ENCODE results near the gene DCST1. TPM values are rescaled to one million over a fixed set of nuclear protein-coding genes. Genes with fewer than 3 reads are reported as not detected.

Gene DCST1
- polyA plus RNA-seq, 4 donors, result 0.10 to 0.56 TPM; not detected in 2

GRCh38 chr1:155072531-155073289, 39.1 kb downstream of the DCST1 start:
- no peak for DNase-seq
- H3K27ac ChIP-seq (ENCODE audit: low read depth in 1 of 3, low read length in 2 of 3), result no peak overlapping the region
- peaks cover 0 to 47% (median 0%) of the 10 kb centered on the region in 3 donors for H3K4me1 ChIP-seq (ENCODE audit: control insufficient read depth in 3 of 3, insufficient read depth in 2 of 3, low read depth in 1 of 3, low read length in 2 of 3)
- H3K9me3 ChIP-seq (ENCODE audit: control insufficient read depth in 2 of 2, insufficient read depth in 1 of 2, low read depth in 1 of 2, low read length in 1 of 2), result no peaks in the 10 kb centered on the region
- WGBS, 3 donors, result 66 to 71% (median 67%) methylated on average over 7 of the region's 7 CpGs
- peaks cover 0 to 15% (median 0%) of the 10 kb centered on the region in 3 donors for H3K27me3 ChIP-seq (ENCODE audit: control insufficient read depth in 3 of 3, insufficient read depth in 3 of 3, low read length in 3 of 3)
- no peak for FAIRE-seq
- H3K36me3 ChIP-seq (ENCODE audit: control insufficient read depth in 3 of 3, insufficient read depth in 2 of 3, low read depth in 1 of 3, low read length in 3 of 3), result peaks cover 0 to 22% (median 0%) of the 10 kb centered on the region in 3 donors
- H3K4me3 ChIP-seq (ENCODE audit: low read depth in 1 of 3, low read length in 3 of 3), result no peak overlapping the region

DNA sequence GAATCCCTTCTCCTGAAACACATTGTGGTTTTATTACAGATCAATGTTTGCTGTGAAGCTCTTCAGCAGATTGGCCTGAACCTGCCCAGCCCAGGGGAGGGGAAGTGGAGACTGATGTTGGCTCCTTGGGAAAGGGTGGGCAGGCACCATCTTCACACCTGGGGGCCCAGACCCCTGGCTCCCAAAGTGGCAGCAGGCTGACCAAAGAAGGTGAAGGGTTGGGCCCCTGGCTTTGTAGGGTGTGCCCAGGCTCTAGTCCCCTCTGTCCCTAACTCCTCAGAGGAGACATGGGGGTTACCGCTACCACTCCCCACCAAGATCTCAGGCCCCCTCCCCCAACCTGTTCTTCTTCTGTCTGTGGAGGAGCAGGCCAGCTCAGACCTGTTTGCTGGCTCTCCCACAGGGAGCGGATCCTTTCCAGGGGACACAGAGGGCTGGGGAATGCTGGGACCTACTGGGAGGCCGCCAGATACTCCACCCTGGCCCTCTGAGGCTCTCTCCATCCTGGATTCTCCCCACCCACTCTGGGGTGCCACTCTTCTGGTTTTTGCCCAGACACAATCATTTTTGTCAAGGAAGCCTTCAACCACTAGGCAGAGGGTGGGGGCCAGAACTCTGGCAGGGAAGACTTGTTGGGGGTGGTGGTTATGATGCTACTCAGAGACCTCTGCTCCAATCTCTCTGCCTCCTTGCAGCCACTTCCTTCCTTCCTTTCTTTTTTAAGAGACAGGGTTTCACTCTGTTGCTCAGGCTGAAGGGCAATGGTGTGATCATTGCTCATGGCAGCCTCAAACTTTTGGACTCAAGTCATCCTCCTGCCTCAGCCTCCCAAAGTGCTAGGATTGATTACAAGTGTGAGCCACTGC, 40.0 kb downstream of the DCST1 start:
- Histone ChIP-seq H3K27ac (ENCODE audit: low read depth in 1 of 3, low read length in 2 of 3) (no peak overlapping the region), H3K27me3 (ENCODE audit: control insufficient read depth in 3 of 3, insufficient read depth in 3 of 3, low read length in 3 of 3) (peaks cover 0 to 15% (median 0%) of the 10 kb centered on the region in 3 donors), H3K4me1 (ENCODE audit: control insufficient read depth in 3 of 3, insufficient read depth in 2 of 3, low read depth in 1 of 3, low read length in 2 of 3) (peaks cover 0 to 47% (median 0%) of the 10 kb centered on the region in 3 donors), H3K9me3 (ENCODE audit: control insufficient read depth in 2 of 2, insufficient read depth in 1 of 2, low read depth in 1 of 2, low read length in 1 of 2) (no peaks in the 10 kb centered on the region), H3K4me3 (ENCODE audit: low read depth in 1 of 3, low read length in 3 of 3) (no peak overlapping the region), H3K36me3 (ENCODE audit: control insufficient read depth in 3 of 3, insufficient read depth in 2 of 3, low read depth in 1 of 3, low read length in 3 of 3) (peaks cover 0 to 13% (median 0%) of the 10 kb centered on the region in 3 donors)
- WGBS, 3 donors, result 90% methylated on average over 3 of the region's 3 CpGs
- DNase-seq (no peak), FAIRE-seq (no peak)

DNA sequence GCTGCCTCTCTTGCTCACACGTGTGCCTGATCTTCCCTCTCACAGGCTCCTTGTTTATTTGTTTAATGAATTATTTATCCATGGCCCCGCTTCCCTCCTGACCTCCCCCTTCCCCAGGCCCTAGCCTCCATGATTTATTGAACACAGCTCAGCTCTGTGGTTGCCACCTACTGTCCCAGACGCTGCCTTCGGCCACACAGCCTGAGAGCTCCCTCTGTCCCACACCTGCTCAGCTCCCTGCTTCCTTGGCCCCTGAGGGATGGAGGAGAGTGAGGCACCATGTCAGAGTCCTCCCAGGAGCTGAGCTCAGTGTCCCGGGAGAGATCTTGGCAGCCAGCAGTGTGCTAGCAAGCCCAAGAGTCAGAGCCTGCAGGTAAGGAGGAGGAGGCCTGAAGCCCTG, 41.9 kb downstream of the DCST1 start:
- no peak overlapping the region for H3K27ac ChIP-seq (ENCODE audit: low read depth in 1 of 3, low read length in 2 of 3)
- FAIRE-seq (no peak), DNase-seq (no peak)
- H3K9me3 ChIP-seq (ENCODE audit: control insufficient read depth in 2 of 2, insufficient read depth in 1 of 2, low read depth in 1 of 2, low read length in 1 of 2), result no peaks in the 10 kb centered on the region
- peaks cover 0 to 31% (median 4%) of the 10 kb centered on the region in 3 donors for H3K27me3 ChIP-seq (ENCODE audit: control insufficient read depth in 3 of 3, insufficient read depth in 3 of 3, low read length in 3 of 3)
- H3K4me3 ChIP-seq (ENCODE audit: low read depth in 1 of 3, low read length in 3 of 3), result no peak overlapping the region
- H3K4me1 ChIP-seq (ENCODE audit: control insufficient read depth in 3 of 3, insufficient read depth in 2 of 3, low read depth in 1 of 3, low read length in 2 of 3), result peaks cover 5 to 44% (median 5%) of the 10 kb centered on the region in 3 donors
- no peaks in the 10 kb centered on the region for H3K36me3 ChIP-seq (ENCODE audit: control insufficient read depth in 3 of 3, insufficient read depth in 2 of 3, low read depth in 1 of 3, low read length in 3 of 3)
- 56 to 63% (median 62%) methylated on average over 5 of the region's 5 CpGs for WGBS, 3 donors

- H3K9me3 ChIP-seq (ENCODE audit: control insufficient read depth in 2 of 2, insufficient read depth in 1 of 2, low read depth in 1 of 2, low read length in 1 of 2), result no peaks in the 10 kb centered on the region
- no peak for DNase-seq
- peaks cover 5 to 46% (median 5%) of the 10 kb centered on the region in 3 donors for H3K4me1 ChIP-seq (ENCODE audit: control insufficient read depth in 3 of 3, insufficient read depth in 2 of 3, low read depth in 1 of 3, low read length in 2 of 3)
- WGBS, 3 donors, result 64 to 85% (median 81%) methylated on average over 1 of the region's 1 CpG
- no peak for FAIRE-seq
- no peak overlapping the region for H3K27ac ChIP-seq (ENCODE audit: low read depth in 1 of 3, low read length in 2 of 3)
- H3K36me3 ChIP-seq (ENCODE audit: control insufficient read depth in 3 of 3, insufficient read depth in 2 of 3, low read depth in 1 of 3, low read length in 3 of 3), result no peaks in the 10 kb centered on the region
- no peak overlapping the region for H3K4me3 ChIP-seq (ENCODE audit: low read depth in 1 of 3, low read length in 3 of 3)
- H3K27me3 ChIP-seq (ENCODE audit: control insufficient read depth in 3 of 3, insufficient read depth in 3 of 3, low read length in 3 of 3), result peaks cover 0 to 40% (median 11%) of the 10 kb centered on the region in 3 donors
Observed at GRCh38 chr1:155076371-155076770, 42.7 kb downstream of the DCST1 start.

DNA sequence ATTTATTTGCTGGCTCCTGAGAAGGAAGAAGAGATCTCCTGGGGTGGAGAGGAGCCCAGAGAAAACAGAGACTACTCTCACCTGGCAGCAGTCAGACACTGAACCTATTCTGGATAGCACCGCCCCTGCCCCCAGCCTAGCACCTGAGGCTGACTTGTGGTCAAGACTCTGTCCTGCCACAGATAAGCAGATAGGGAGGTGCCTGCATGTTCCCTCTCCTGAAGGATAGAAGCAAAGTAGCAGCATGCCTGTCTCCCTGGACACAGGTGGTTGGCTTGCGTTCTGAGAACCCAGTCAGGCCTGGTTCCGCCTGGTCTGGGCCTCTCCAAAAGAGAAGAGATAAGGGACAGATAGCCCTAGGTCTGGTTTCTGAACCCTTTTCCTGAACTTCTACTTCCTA, 43.7 kb downstream of the DCST1 start:
- DNase-seq (peak in 1 of 2 donors; percentile 25), FAIRE-seq (no peak)
- Histone ChIP-seq H3K27ac (ENCODE audit: low read depth in 1 of 3, low read length in 2 of 3) (no peak overlapping the region), H3K9me3 (ENCODE audit: control insufficient read depth in 2 of 2, insufficient read depth in 1 of 2, low read depth in 1 of 2, low read length in 1 of 2) (no peaks in the 10 kb centered on the region), H3K4me1 (ENCODE audit: control insufficient read depth in 3 of 3, insufficient read depth in 2 of 3, low read depth in 1 of 3, low read length in 2 of 3) (peaks cover 5 to 48% (median 9%) of the 10 kb centered on the region in 3 donors), H3K4me3 (ENCODE audit: low read depth in 1 of 3, low read length in 3 of 3) (no peak overlapping the region), H3K27me3 (ENCODE audit: control insufficient read depth in 3 of 3, insufficient read depth in 3 of 3, low read length in 3 of 3) (peaks cover 0 to 41% (median 14%) of the 10 kb centered on the region in 3 donors), H3K36me3 (ENCODE audit: control insufficient read depth in 3 of 3, insufficient read depth in 2 of 3, low read depth in 1 of 3, low read length in 3 of 3) (no peaks in the 10 kb centered on the region)
- 65 to 81% (median 75%) methylated on average over 3 of the region's 3 CpGs for WGBS, 3 donors

GRCh38 chr1:155077758-155078445, 44.3 kb downstream of the DCST1 start:
- Histone ChIP-seq H3K27ac (ENCODE audit: low read depth in 1 of 3, low read length in 2 of 3) (no peak overlapping the region), H3K36me3 (ENCODE audit: control insufficient read depth in 3 of 3, insufficient read depth in 2 of 3, low read depth in 1 of 3, low read length in 3 of 3) (no peaks in the 10 kb centered on the region), H3K4me1 (ENCODE audit: control insufficient read depth in 3 of 3, insufficient read depth in 2 of 3, low read depth in 1 of 3, low read length in 2 of 3) (peaks cover 5 to 54% (median 10%) of the 10 kb centered on the region in 3 donors), H3K27me3 (ENCODE audit: control insufficient read depth in 3 of 3, insufficient read depth in 3 of 3, low read length in 3 of 3) (peaks cover 0 to 46% (median 18%) of the 10 kb centered on the region in 3 donors), H3K4me3 (ENCODE audit: low read depth in 1 of 3, low read length in 3 of 3) (no peak overlapping the region), H3K9me3 (ENCODE audit: control insufficient read depth in 2 of 2, insufficient read depth in 1 of 2, low read depth in 1 of 2, low read length in 1 of 2) (no peaks in the 10 kb centered on the region)
- FAIRE-seq (no peak), DNase-seq (peak; percentile 40 to 49)
- WGBS, 3 donors, result 42 to 66% (median 42%) methylated on average over 4 of the region's 4 CpGs

DNA sequence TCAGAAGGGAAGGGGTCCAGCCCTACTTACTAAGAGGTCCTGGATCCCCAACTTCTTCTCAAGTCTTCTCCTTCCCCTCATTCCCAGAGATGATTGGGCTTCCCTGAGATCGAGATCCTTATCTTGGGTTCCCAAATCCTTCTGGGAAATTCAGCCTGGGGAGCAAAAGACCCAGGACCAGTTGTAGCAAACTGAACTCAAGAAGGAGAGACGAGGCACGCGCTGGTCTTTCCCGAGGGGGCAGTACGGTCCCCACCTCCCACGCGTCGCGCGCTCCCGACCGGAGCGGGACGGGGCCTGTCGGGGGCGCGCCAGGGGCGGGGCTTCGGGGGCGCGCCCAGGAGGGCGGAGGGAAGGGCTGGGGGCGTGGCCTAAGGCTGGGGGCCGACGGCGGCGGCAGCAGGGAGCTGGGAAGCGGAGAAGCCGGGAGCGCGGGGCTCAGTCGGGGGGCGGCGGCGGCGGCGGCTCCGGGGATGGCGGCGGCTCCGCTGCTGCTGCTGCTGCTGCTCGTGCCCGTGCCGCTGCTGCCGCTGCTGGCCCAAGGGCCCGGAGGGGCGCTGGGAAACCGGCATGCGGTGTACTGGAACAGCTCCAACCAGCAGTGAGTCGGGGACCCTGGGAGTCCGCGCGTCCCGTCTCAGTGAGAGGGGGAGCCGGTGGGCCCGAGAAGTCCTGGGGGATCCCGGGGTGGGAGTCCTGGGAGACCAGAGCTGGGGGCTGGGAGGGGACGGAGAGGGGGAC, 45.0 kb downstream of the DCST1 start, which contains the start of gene EFNA3:
TSS of gene EFNA3 (plus strand) at position 369 of the 741 bp plus-strand sequence. CDS start at position 474, 105 bp downstream.
- FAIRE-seq (no peak), DNase-seq (peak; percentile 60 to 85)
- H3K4me1 ChIP-seq (ENCODE audit: control insufficient read depth in 3 of 3, insufficient read depth in 2 of 3, low read depth in 1 of 3, low read length in 2 of 3), result peaks cover 5 to 61% (median 11%) of the 10 kb centered on the region in 3 donors
- H3K4me3 ChIP-seq (ENCODE audit: low read depth in 1 of 3, low read length in 3 of 3), result peak within 1 kb of the TSS; percentile 16 to 56 (median 49)
- H3K27me3 ChIP-seq (ENCODE audit: control insufficient read depth in 3 of 3, insufficient read depth in 3 of 3, low read length in 3 of 3), result peaks cover 0 to 47% (median 24%) of the 10 kb centered on the region in 3 donors
- 1 to 2% (median 1%) methylated on average over 23 to 59 of the region's 59 CpGs for WGBS, 3 donors
- no peak within 1 kb of the TSS for H3K27ac ChIP-seq (ENCODE audit: low read depth in 1 of 3, low read length in 2 of 3)
- H3K9me3 ChIP-seq (ENCODE audit: control insufficient read depth in 2 of 2, insufficient read depth in 1 of 2, low read depth in 1 of 2, low read length in 1 of 2), result no peaks in the 10 kb centered on the region
- H3K36me3 ChIP-seq (ENCODE audit: control insufficient read depth in 3 of 3, insufficient read depth in 2 of 3, low read depth in 1 of 3, low read length in 3 of 3), result no peaks in the 10 kb centered on the region
